K562 treated with DMSO at 1 percent for 4 hours (cell line): ENCODE results near the gene TMEM14B. TPM values are rescaled to one million over a fixed set of nuclear protein-coding genes. Genes with fewer than 3 reads are reported as not detected.

ENCODE experiments used
- total RNA-seq: library from RNA; unstranded; fragments of 300-600 nt; gene quantifications from 2 replicates; pipeline ENCODE4 v1.2.3, GENCODE V29; 2022; ENCODE audit not compliant: insufficient read depth

The TMEM14B gene
- total RNA-seq: 170 and 178 TPM in 2 replicates

GRCh38 chr6:10747251-10747972, at the start of gene TMEM14B:
TSS of gene TMEM14B (plus strand) at chr6:10747805. CDS start at chr6:10749246, 1,441 bp downstream.

GRCh38 chr6:10722820-10723566, 24.6 kb upstream of the TMEM14B start, which contains the start of gene TMEM14C:
TSS of gene TMEM14C (plus strand) at chr6:10723070. CDS start at chr6:10724614, 1,544 bp downstream.

Other genes with a start within 250 kb of the TMEM14B start
- 0.89 and 1.1 TPM in 2 replicates for gene GCNT2, start 226.5 kb upstream of the TMEM14B start, total RNA-seq
- 5.5 TPM in 1 of 2 replicates, not detected in the other for gene C6orf52, start 53.2 kb upstream of the TMEM14B start, total RNA-seq
- gene PAK1IP1, start 52.8 kb upstream of the TMEM14B start, total RNA-seq: 14.4 and 15.7 TPM in 2 replicates
- gene TMEM14C, start 24.7 kb upstream of the TMEM14B start, total RNA-seq: 252 and 261 TPM in 2 replicates
- gene MAK, start 90.7 kb downstream of the TMEM14B start, total RNA-seq: 0.41 and 0.68 TPM in 2 replicates
- not detected in 2 replicates for gene GCM2, start 134.2 kb downstream of the TMEM14B start, total RNA-seq
- 7.3 TPM in 2 replicates for gene SYCP2L, start 139.2 kb downstream of the TMEM14B start, total RNA-seq